ENCODE results near the gene IFIT1.

GRCh38 chr10:89377705-89378637 is 14.5 kb upstream of the IFIT1 start, which contains the start of gene IFIT1B:
- no peak for TF ChIP-seq CTCF (IDR thresholded peaks at IDR 0.05; ENCODE audit: poor library complexity)
- no peak for TF ChIP-seq EZH2phosphoT487 (IDR thresholded peaks at IDR 0.05; ENCODE audit: low read depth, severe bottlenecking, unreplicated experiment)

Data from hepatocyte (in vitro differentiated cells).